Activated T-helper 2 cell treated with anti-CD3 and anti-CD28 coated beads, Interferon-gamma antibody, Interleukin-2, Interleukin-4, amounts not matched to agents 10 μg/mL and 5 μg/mL and 100 μg/mL, durations not matched to agents 14 hours and 24 hours and 36 hours (primary cell): ENCODE results near the gene B4GALT7. TPM values are rescaled to one million over a fixed set of nuclear protein-coding genes. Genes with fewer than 3 reads are reported as not detected.
A peak's percentile ranks its signal among the peaks of the same experiment; 100 is the strongest.
"Not testable (repeated sequence)": the region's sequence is repeated elsewhere in the genome, so short reads cannot be mapped to it uniquely, and the experiment has no call there.

ENCODE experiments used
- DNase-seq: peaks from one replicate; pipeline ENCODE4 v3.0.0; 2021; ENCODE audit warnings: low spot score
- H3K27ac Mint-ChIP-seq: one replicate; pipeline ENCODE4 v1.8.0; 2021; ENCODE audit warnings: mixed read lengths
- H3K27me3 Mint-ChIP-seq: one replicate; pipeline ENCODE4 v1.8.0; 2021; ENCODE audit warnings: low read depth, mixed read lengths
- H3K36me3 Mint-ChIP-seq: one replicate; pipeline ENCODE4 v1.8.0; 2021; ENCODE audit warnings: low read depth, mixed read lengths
- H3K4me1 Mint-ChIP-seq: one replicate; pipeline ENCODE4 v1.8.0; 2021; ENCODE audit warnings: low read depth, mixed read lengths
- H3K4me3 Mint-ChIP-seq: one replicate; pipeline ENCODE4 v1.8.0; 2021; ENCODE audit warnings: low read depth, mild to moderate bottlenecking, moderate library complexity, mixed read lengths
- H3K9me3 Mint-ChIP-seq: one replicate; pipeline ENCODE4 v1.8.0; 2021; ENCODE audit warnings: mixed read lengths
- intact Hi-C: fragments of 100-400 bp; cut with micrococcal nuclease; formaldehyde crosslinking; loops from one replicate; pipeline ENCODE4 v1.15.1; 2023
- total RNA-seq: library from RNA; stranded (reverse); gene quantifications from 2 replicates; pipeline ENCODE4 v1.2.3, GENCODE V29; 2022

B4GALT7 gene, protein sequence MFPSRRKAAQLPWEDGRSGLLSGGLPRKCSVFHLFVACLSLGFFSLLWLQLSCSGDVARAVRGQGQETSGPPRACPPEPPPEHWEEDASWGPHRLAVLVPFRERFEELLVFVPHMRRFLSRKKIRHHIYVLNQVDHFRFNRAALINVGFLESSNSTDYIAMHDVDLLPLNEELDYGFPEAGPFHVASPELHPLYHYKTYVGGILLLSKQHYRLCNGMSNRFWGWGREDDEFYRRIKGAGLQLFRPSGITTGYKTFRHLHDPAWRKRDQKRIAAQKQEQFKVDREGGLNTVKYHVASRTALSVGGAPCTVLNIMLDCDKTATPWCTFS
- 20.9 and 22.1 TPM in 2 replicates for total RNA-seq

DNA sequence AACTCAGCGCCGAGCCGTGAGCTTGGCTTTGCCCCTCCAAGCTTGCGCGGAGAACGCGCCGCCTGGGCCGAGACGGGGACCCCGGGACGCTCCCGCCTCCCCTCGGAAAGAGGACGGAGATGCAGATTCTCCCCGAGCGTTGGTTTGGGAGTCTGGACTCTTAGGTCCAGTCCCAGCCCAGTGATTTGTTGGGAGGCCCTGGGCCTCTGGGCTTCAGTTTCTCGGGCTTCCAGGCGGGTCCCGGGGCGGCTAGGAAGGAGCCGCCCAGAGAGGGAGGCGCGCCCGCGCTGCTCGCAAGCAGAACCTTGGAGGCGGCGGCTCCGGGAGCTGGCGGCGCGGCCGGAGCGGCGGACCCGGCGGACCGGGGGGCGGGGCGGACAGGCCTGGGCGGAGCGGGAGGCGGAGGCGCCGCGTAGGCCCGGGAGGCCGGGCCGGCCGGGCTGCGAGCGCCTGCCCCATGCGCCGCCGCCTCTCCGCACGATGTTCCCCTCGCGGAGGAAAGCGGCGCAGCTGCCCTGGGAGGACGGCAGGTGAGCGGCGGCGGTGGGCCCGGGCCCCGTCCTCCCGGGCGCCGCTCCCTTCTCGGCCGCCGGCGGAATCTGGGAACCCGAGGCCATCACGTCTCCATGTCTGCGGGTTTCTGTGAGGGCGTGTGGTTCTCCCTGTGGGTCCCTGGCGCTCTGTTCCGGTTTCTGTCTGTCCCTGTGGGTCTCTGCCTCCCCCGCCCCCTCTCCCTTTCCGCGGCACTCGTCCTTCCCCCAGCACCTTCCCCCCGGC, at the start of gene B4GALT7:
Gene B4GALT7 (plus strand): TSS at position 402 of the 777 bp plus-strand sequence. CDS start 79 bp downstream, at position 481.
- intact Hi-C loops, result loop anchor here (1.0 to 10.0 kb wide), 3 partner anchors 8 to 605 kb away; partner anchors contain the start of genes DDX41, HNRNPAB and TMED9
- Mint-ChIP-seq H3K27me3 (no peaks in the 10 kb centered on the region), H3K4me1 (peaks cover 14% of the 10 kb centered on the region), H3K4me3 (peak within 1 kb of the TSS; percentile 92), H3K27ac (peak within 1 kb of the TSS; percentile 83), H3K36me3 (peaks cover 22% of the 10 kb centered on the region), H3K9me3 (no peaks in the 10 kb centered on the region)
- peak; percentile 79 for DNase-seq

DNA sequence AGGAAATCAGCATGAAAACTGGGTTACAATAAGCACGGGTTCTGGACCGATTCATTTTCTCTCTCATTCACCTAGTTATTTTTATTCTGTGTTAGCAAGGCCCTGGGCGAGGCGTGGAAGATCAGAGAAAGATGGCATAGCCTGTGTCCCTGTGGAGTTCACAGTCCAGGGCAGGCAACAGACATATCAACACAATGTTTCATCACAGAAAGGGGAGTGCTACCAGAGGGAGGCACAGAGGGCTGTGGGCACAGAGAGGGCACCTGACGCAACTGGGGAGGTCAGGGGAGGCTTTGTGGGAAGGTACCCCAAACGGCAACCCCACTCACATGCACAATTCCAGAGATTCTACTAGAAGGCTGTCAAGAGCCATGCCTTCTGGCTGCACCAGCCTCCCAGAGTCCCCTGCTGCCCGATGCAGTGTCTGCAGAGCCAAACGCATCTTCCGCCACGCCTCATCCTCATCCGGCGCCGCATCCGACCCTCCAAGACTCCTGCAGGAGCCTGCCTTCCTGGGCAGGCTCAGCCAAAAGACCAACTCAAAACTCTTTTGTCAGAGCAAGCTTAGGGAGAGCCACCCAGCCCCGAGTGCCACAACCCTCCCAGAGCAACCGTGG, 47.0 kb upstream of the B4GALT7 start:
- peaks cover 16% of the 10 kb centered on the region for H3K36me3 Mint-ChIP-seq
- no peak for DNase-seq
- intact Hi-C loops, result no loop called here
- H3K4me1 Mint-ChIP-seq, result peaks cover 36% of the 10 kb centered on the region
- H3K4me3 Mint-ChIP-seq, result peak overlapping the region; percentile 79
- H3K9me3 Mint-ChIP-seq, result no peaks in the 10 kb centered on the region
- peak overlapping the region; percentile 58 for H3K27ac Mint-ChIP-seq
- no peaks in the 10 kb centered on the region for H3K27me3 Mint-ChIP-seq

DNA sequence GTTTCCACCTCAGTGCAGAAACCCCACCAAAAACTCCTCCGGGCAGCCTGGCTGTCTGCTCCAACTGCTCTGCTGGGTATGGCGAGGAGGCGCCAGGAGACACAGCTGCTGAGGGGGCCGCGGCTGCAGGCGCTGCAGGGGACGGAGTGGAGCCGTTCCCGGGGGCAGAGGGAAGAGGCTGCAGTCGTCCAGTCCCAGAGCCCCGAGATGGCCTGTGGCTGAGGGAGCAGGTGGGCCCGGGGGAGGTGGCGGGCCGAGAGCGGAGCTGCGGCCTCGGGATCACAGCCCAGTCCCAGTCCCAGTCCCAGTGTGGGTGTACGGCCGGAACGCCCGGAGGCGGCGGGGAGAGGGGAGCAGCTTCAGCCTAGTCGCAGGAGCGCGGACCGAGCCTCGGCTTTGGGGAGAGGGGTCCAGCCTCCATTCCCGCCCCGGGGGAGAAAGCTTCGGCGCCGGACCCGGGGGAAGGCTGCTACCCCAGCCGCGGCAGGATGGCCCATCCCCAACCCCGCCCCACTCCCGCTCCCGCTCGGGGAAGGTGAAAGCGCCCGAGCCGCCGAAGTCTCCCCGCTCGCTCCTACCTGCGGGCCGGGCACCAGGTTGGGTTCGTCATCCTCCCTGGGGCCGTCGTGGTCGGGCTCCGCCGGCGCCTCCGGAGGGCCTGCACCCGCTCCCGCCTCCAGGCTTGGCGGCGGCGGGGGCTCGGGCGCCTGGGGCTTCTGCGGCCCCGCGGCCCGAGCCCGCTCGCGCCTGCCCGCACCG, 46.1 kb upstream of the B4GALT7 start:
- intact Hi-C loops, result loop anchor here (1.0 to 2.0 kb wide), 2 partner anchors 37 to 38 kb away; partner anchors contain the start of genes DDX41 and TMED9
- peak overlapping the region; percentile 79 for H3K4me3 Mint-ChIP-seq
- H3K27me3 Mint-ChIP-seq, result no peaks in the 10 kb centered on the region
- DNase-seq, result peak; percentile 31
- peaks cover 33% of the 10 kb centered on the region for H3K4me1 Mint-ChIP-seq
- H3K9me3 Mint-ChIP-seq, result no peaks in the 10 kb centered on the region
- no peak overlapping the region for H3K27ac Mint-ChIP-seq
- peaks cover 16% of the 10 kb centered on the region for H3K36me3 Mint-ChIP-seq

DNA sequence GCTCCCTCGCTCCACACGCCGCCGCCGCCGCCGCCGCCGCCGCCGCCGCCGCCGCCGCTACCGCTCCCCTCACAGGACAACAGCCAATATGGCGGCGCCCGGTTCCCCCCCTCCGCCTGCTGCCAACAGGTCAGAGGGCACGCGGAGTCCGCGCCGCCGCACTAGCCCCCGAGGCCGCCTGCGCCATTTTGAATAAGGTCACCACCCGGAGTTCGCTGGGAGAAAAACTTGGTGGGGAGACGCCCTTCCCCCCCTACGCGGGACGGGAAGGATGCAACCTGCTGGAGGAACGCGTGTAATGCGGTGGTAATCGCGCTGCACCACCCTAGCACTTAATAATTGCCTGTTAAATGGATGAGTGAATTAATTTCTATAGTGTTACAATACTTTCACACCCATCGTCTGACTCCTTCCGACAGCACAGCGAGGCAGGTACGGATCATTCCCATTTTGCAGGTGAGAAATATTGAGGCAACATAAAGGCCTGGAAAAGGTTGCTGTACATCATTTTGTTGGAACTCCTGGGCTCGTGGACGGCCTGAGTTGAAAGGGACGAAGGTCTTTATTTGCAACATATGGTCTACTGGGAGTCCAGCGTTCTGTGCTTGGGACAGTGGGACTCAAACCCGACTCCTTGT, 45.3 kb upstream of the B4GALT7 start, which contains the start of gene FAM193B:
Gene FAM193B (minus strand): TSS at position 90 of the 638 bp plus-strand sequence. CDS start 105 bp downstream, outside the sequence.
- peaks cover 32% of the 10 kb centered on the region for H3K4me1 Mint-ChIP-seq
- DNase-seq, result peak; percentile 94
- peaks cover 16% of the 10 kb centered on the region for H3K36me3 Mint-ChIP-seq
- H3K27me3 Mint-ChIP-seq, result no peaks in the 10 kb centered on the region
- peak within 1 kb of the TSS; percentile 58 for H3K27ac Mint-ChIP-seq
- peak within 1 kb of the TSS; percentile 82 for H3K4me3 Mint-ChIP-seq
- H3K9me3 Mint-ChIP-seq, result no peaks in the 10 kb centered on the region
- intact Hi-C loops, result loop anchor here (1.0 to 2.0 kb wide), 2 partner anchors 38 kb away; partner anchors contain the start of genes DDX41 and TMED9

DNA sequence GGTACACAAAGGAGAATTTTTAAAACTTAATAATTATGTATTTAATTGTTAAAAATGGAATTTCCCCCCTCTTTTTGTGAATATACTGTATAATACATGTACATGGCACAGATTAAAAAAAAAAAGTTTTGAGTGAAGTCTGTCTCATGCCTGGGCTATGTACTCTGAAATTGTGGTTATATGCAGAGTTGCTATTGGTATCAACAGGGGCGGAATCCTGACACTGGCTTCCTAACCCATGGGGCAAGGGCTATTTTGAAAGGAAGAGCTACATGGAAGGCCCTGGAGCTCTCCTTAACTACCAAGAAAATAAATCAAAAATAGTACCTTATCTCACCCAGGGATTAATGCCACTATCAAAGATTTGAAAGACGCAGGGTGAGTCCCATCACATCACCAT, 44.7 kb upstream of the B4GALT7 start:
- H3K4me3 Mint-ChIP-seq, result peak overlapping the region; percentile 82
- no peak overlapping the region for H3K27ac Mint-ChIP-seq
- H3K4me1 Mint-ChIP-seq, result peaks cover 32% of the 10 kb centered on the region
- intact Hi-C loops, result loop anchor here (2.0 kb wide), 1 partner anchor 38 kb away; the partner anchor contains the start of gene DDX41
- DNase-seq, result no peak
- H3K27me3 Mint-ChIP-seq, result no peaks in the 10 kb centered on the region
- no peaks in the 10 kb centered on the region for H3K9me3 Mint-ChIP-seq
- H3K36me3 Mint-ChIP-seq, result peaks cover 14% of the 10 kb centered on the region

DNA sequence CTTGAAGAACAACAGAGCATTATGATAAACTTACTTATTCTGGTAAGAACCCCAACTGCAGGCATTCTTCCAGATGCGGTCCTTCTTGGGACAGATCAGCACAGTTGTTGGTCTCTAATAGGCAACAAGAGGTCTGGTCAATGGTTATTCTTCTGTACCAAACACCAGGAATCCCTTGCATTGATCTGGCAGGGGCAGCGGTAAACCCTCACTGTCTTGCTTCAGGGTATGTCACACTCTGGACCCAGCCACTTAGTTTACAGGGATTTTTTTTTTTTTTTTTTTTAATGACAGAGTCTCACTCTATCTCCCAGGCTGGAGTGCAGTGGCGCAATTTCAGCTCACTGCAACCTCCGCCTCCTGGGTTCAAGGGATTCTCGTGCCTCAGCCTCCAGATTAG, 44.3 kb upstream of the B4GALT7 start:
- no peak for DNase-seq
- Mint-ChIP-seq H3K4me1 (peaks cover 32% of the 10 kb centered on the region), H3K36me3 (peaks cover 12% of the 10 kb centered on the region), H3K9me3 (no peaks in the 10 kb centered on the region), H3K4me3 (no peak overlapping the region), H3K27me3 (no peaks in the 10 kb centered on the region), H3K27ac (no peak overlapping the region)
- intact Hi-C loops, result loop anchor here (2.0 kb wide), 1 partner anchor 39 kb away; the partner anchor contains the start of gene DDX41

DNA sequence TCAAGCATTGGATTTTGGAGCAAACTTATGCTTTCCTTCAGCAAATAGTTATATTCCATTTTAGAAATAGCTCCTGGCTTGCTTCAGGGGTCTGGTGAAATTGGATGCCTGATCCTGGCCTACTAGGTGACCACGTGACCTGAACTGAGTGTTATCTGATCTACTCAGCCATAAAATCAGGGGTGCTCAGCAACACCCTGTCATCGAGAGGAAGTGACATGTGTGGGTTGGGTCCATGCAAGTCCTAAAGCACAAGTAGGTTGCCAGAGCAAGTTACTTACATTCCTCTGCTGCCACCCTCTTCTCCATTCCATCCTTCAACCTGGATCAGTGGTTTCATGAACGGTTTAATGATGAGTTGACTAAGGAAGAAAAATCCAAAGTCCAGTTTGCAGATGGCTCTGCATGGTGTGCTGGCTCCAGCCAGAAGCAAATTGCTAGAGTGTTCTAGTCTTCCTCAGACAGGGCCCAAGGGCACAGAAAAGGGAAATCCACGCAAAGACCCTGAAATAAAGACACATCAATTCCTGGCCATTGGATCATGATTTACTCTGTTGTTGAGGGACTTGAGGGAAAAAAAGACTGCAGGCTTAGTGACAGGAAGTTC, 42.8 kb upstream of the B4GALT7 start:
- no peak overlapping the region for H3K27ac Mint-ChIP-seq
- no peak overlapping the region for H3K4me3 Mint-ChIP-seq
- H3K27me3 Mint-ChIP-seq, result no peaks in the 10 kb centered on the region
- intact Hi-C loops, result no loop called here
- H3K36me3 Mint-ChIP-seq, result peaks cover 8% of the 10 kb centered on the region
- DNase-seq, result peak; percentile 46
- no peaks in the 10 kb centered on the region for H3K9me3 Mint-ChIP-seq
- H3K4me1 Mint-ChIP-seq, result peaks cover 29% of the 10 kb centered on the region

DNA sequence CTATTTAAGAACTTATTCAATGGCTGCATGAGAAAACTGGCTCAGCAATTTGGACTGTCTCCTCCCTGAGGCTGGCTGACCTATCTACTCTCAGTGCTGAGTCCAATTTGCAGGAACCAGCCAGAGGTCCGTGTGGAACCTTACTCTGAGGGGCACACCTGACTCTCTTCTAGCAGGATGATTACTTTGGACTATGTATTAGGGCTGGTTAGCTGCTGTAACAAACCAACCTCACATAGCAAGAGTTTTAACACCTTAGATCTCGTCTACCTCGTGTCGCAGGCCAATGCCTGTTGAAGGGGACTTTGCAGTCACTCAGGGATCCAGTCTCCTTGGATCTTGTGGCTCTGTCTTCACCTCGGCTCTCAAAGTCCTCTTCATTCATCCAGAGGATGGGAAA, 42.1 kb upstream of the B4GALT7 start:
- H3K9me3 Mint-ChIP-seq, result no peaks in the 10 kb centered on the region
- H3K36me3 Mint-ChIP-seq, result peaks cover 2% of the 10 kb centered on the region
- no peak overlapping the region for H3K27ac Mint-ChIP-seq
- H3K27me3 Mint-ChIP-seq, result no peaks in the 10 kb centered on the region
- intact Hi-C loops, result no loop called here
- peaks cover 23% of the 10 kb centered on the region for H3K4me1 Mint-ChIP-seq
- no peak overlapping the region for H3K4me3 Mint-ChIP-seq
- no peak for DNase-seq

DNA sequence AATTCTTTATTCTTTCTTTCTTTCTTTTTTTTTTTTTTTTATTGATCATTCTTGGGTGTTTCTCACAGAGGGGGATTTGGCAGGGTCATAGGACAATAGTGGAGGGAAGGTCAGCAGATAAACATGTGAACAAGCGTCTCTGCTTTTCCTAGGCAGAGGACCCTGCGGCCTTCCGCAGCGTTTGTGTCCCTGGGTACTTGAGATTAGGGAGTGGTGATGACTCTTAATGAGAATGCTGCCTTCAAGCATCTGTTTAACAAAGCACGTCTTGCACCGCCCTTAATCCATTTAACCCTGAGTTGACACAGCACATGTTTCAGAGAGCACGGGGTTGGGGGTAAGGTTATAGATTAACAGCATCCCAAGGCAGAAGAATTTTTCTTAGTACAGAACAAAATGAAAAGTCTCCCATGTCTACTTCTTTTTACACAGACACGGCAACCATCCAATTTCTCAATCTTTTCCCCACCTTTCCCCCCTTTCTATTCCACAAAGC, 40.4 kb upstream of the B4GALT7 start:
- peaks cover 18% of the 10 kb centered on the region for H3K4me1 Mint-ChIP-seq
- DNase-seq, intact Hi-C loops, H3K27ac Mint-ChIP-seq, H3K27me3 Mint-ChIP-seq, H3K36me3 Mint-ChIP-seq, H3K9me3 Mint-ChIP-seq, H3K4me3 Mint-ChIP-seq: not testable (repeated sequence)

DNA sequence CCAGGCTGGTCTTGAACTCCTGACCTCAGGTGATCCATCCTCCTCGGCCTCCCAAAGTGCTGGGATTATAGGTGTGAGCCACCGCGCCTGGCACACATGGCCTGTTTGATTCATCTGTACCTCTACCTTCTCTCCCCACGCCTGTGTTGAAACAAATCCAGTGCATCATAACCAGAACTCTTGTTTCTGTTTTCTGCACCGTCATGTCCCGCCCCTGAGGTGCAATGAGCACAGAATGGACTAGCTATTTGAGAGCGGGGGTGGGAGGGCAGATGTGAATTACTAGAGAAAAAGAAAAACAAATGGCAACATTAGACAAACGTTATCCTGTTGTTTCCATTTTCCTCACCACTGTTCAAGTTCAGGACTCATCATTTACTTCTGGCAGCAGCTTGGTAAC, 34.9 kb upstream of the B4GALT7 start:
- Mint-ChIP-seq H3K36me3 (no peaks in the 10 kb centered on the region), H3K27ac (no peak overlapping the region), H3K27me3 (no peaks in the 10 kb centered on the region), H3K9me3 (no peaks in the 10 kb centered on the region), H3K4me3 (no peak overlapping the region), H3K4me1 (no peaks in the 10 kb centered on the region)
- intact Hi-C loops, result no loop called here
- DNase-seq, result no peak

DNA sequence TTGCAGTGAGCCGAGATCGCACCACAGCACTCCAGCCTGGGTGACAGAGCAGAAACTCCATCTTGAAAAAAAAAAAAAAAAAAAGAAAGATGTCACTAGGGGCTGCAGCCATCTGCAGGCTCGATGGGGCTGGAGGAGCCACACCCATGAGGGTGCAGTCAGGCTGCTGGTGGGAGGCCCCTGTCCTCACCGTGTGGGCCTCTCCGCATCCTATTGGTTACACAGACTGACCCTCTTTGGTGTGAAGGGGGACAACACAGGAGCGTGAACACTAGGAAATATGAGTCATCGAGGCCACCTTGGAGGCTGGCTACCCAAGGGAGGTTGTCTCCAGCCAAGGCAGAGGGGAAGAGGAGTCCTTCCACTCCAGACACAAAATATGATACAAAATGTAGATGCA, 31.6 kb upstream of the B4GALT7 start:
- no peak overlapping the region for H3K4me3 Mint-ChIP-seq
- no peak overlapping the region for H3K27ac Mint-ChIP-seq
- DNase-seq, result no peak
- H3K36me3 Mint-ChIP-seq, result no peaks in the 10 kb centered on the region
- no peaks in the 10 kb centered on the region for H3K27me3 Mint-ChIP-seq
- H3K9me3 Mint-ChIP-seq, result no peaks in the 10 kb centered on the region
- H3K4me1 Mint-ChIP-seq, result no peaks in the 10 kb centered on the region
- intact Hi-C loops, result no loop called here
